CD4-positive, alpha-beta T cell treated with Interleukin-6 at 100 ng/mL for 8 hours (primary cell): ENCODE data around the gene ATP6V1D.
"Not testable (repeated sequence)": the region's sequence is repeated elsewhere in the genome, so short reads cannot be mapped to it uniquely, and the experiment has no call there.

Source experiments
- DNase-seq: peaks from one replicate; pipeline ENCODE4 v3.0.0-alpha.2; 2020; ENCODE audit warnings: mixed read lengths, low spot score

The ATP6V1D gene

GRCh38 chr14:67359775-67360469 is at the start of gene ATP6V1D, which contains the start of gene EIF2S1:
Gene ATP6V1D, minus strand, starts transcription at chr14:67359804. Its CDS starts 106 bp downstream, at chr14:67359698.
Gene EIF2S1, plus strand, starts transcription at chr14:67360328. Its CDS starts 4,440 bp downstream, at chr14:67364768.
- DNase-seq = peak; percentile 100

- not testable (repeated sequence) for DNase-seq
Observed at GRCh38 chr14:67408122-67408801, 48.7 kb upstream of the ATP6V1D start.

GRCh38 chr14:67405771-67406170 is 46.2 kb upstream of the ATP6V1D start:
- DNase-seq = no peak

GRCh38 chr14:67400434-67400833 is 40.8 kb upstream of the ATP6V1D start:
- no peak for DNase-seq

- DNase-seq = no peak
Observed at GRCh38 chr14:67397536-67397935, 37.9 kb upstream of the ATP6V1D start.

GRCh38 chr14:67396381-67396970 is 36.9 kb upstream of the ATP6V1D start:
- no peak for DNase-seq

- no peak for DNase-seq
Observed at GRCh38 chr14:67395876-67396189, 36.2 kb upstream of the ATP6V1D start.

- no peak for DNase-seq
Observed at GRCh38 chr14:67395086-67395875, 35.7 kb upstream of the ATP6V1D start.

- DNase-seq = no peak
Observed at GRCh38 chr14:67393689-67394088, 34.1 kb upstream of the ATP6V1D start.

GRCh38 chr14:67392800-67393199 is 33.2 kb upstream of the ATP6V1D start:
- no peak for DNase-seq

- DNase-seq = no peak
Observed at GRCh38 chr14:67392123-67392522, 32.5 kb upstream of the ATP6V1D start.

GRCh38 chr14:67391268-67391667 is 31.7 kb upstream of the ATP6V1D start:
- no peak for DNase-seq

- no peak for DNase-seq
Observed at GRCh38 chr14:67389811-67390534, 30.4 kb upstream of the ATP6V1D start.

GRCh38 chr14:67389275-67389674 is 29.7 kb upstream of the ATP6V1D start:
- DNase-seq = no peak

GRCh38 chr14:67387195-67387594 is 27.6 kb upstream of the ATP6V1D start:
- DNase-seq = no peak

GRCh38 chr14:67385618-67386017 is 26.0 kb upstream of the ATP6V1D start:
- DNase-seq = no peak

- DNase-seq = no peak
Observed at GRCh38 chr14:67385120-67385519, 25.5 kb upstream of the ATP6V1D start.

GRCh38 chr14:67377916-67378315 is 18.3 kb upstream of the ATP6V1D start:
- no peak for DNase-seq

- no peak for DNase-seq
Observed at GRCh38 chr14:67373347-67373746, 13.7 kb upstream of the ATP6V1D start.

GRCh38 chr14:67372833-67373232 is 13.2 kb upstream of the ATP6V1D start:
- DNase-seq = no peak

- DNase-seq = no peak
Observed at GRCh38 chr14:67371247-67372148, 11.9 kb upstream of the ATP6V1D start.
